ENCODE results near the gene CCZ1. TPM values are rescaled to one million over a fixed set of nuclear protein-coding genes. Genes with fewer than 3 reads are reported as not detected.
"Not testable (repeated sequence)": the region's sequence is repeated elsewhere in the genome, so short reads cannot be mapped to it uniquely, and the experiment has no call there.

Gene CCZ1
- total and polyA plus RNA-seq, 2 of the 4 experiments (the other 2 are of a cell fraction): 25.4 to 28.7 TPM

DNA sequence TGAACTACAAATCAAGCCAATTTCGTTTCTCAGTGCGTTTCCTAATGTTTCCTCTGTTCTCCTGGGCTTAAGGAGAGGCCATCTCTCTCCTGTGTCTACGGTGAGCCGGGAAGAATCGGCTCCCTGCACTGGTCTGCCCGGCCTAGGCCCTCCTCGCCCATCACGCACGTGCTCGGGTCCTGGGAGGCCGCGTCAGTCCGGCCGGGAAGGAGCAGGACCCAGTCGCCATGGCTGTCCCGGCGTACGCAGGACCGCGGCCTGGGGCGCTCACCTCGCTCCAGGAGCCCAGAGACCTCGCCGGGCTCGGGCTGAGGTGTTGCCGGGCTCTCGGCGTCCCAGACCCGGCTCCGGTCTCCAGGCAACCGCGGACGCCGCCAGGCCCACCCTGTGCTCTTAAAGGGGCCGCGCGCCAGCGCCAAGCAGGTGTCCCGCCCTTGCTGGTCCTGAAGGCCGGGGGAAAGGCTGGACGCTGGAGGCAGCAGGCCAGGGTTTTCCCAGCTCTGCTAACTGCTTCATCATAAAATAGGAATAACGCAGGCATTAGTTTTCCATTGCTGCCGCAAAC lies 71.9 kb downstream of the CCZ1 start, which contains the start of gene RSPH10B:
Gene RSPH10B, minus strand, starts transcription at position 343 of the 565 bp plus-strand sequence. CDS start 3,573 bp downstream, outside the sequence.
- BruUV-seq (replicated peaks); H3K9me3 ChIP-seq (ENCODE audit: control insufficient read depth, insufficient read depth, low read length); H2BK120ac ChIP-seq (ENCODE audit: low read depth, low read length); DNase-seq; intact Hi-C loops (cut with micrococcal nuclease); H3K4me2 ChIP-seq (ENCODE audit: low read depth, low read length); H3K18ac ChIP-seq (ENCODE audit: low read depth, low read length); H3K27ac ChIP-seq (ENCODE audit: insufficient read depth, low read length); H4K8ac ChIP-seq (ENCODE audit: low read depth in 2 of 2, low read length in 2 of 2); H3K23ac ChIP-seq (ENCODE audit: low read depth, low read length); H4K20me1 ChIP-seq (ENCODE audit: insufficient read depth, low read length); H3K36me3 ChIP-seq (ENCODE audit: control insufficient read depth, insufficient read depth, low read length); H3K4ac ChIP-seq (ENCODE audit: low read depth, low read length); CTCF ChIA-PET; H4K5ac ChIP-seq (ENCODE audit: low read depth, low read length); H3K56ac ChIP-seq (ENCODE audit: extremely low read depth, insufficient read depth, low read length); H3K27me3 ChIP-seq (ENCODE audit: control insufficient read depth, insufficient read depth, low read length); H3K9ac ChIP-seq (ENCODE audit: low read depth, low read length); H2BK5ac ChIP-seq (ENCODE audit: low read depth, low read length, poor library complexity, severe bottlenecking); H2AFZ ChIP-seq (replicated peaks; ENCODE audit: low read length, poor library complexity); H3K14ac ChIP-seq (replicated peaks; ENCODE audit: low read depth, low read length); in situ Hi-C loops (cut with MboI; ENCODE audit: low sequenced_read_pairs); H3K4me3 ChIP-seq (ENCODE audit: insufficient read depth, low read depth, low read length); H2BK15ac ChIP-seq (ENCODE audit: low read depth, low read length); H4K91ac ChIP-seq (ENCODE audit: insufficient read depth, low read depth, low read length); dilution Hi-C loops (cut with HindIII; ENCODE audit: low sequenced_read_pairs, unreplicated experiment); H2BK20ac ChIP-seq (ENCODE audit: low read depth, low read length); H2AK5ac ChIP-seq (ENCODE audit: low read depth, low read length); H3K79me1 ChIP-seq (ENCODE audit: low read depth in 1 of 2, low read length in 2 of 2); H3K4me1 ChIP-seq (ENCODE audit: control insufficient read depth, insufficient read depth, low read length); H2AK9ac ChIP-seq (replicated peaks; ENCODE audit: low read depth, low read length, poor library complexity); H3K9me1 ChIP-seq (ENCODE audit: insufficient read depth, low read length); POLR2A ChIA-PET (ENCODE audit: unreplicated experiment): not testable (repeated sequence)
- WGBS, 2 experiments (ENCODE audit: extremely low coverage in 2 of 2, insufficient read length in 1 of 2): no CpG with 5 or more reads among the region's 43 CpGs
- peak; percentile 82 for ATAC-seq (ENCODE audit: low read depth)

DNA sequence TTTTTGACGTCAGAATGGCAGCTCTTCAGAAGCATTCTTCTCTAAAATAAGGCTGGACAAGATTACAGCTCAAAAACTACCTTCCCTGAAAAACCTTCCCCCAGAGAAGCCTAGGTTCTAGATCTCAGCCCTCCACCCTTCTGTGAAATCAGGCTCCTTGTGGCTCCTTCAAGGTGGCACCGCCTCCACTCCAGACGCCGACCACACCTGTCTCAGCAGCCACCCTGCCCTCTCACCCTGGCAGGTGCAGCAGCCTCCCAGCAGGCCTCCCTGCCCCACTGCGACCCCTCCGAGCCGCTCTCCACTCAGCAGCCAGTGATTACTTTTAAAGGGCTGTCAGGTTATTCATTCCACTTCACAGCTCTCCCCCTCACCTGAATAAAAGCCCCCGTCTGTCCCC lies 75.0 kb downstream of the CCZ1 start:
- H2BK120ac ChIP-seq (ENCODE audit: low read depth, low read length); H3K18ac ChIP-seq (ENCODE audit: low read depth, low read length); POLR2A ChIA-PET (ENCODE audit: unreplicated experiment); H2AK5ac ChIP-seq (ENCODE audit: low read depth, low read length); H3K4ac ChIP-seq (ENCODE audit: low read depth, low read length); H3K36me3 ChIP-seq (ENCODE audit: control insufficient read depth, insufficient read depth, low read length); H2AFZ ChIP-seq (replicated peaks; ENCODE audit: low read length, poor library complexity); H3K27ac ChIP-seq (ENCODE audit: insufficient read depth, low read length); H3K9me1 ChIP-seq (ENCODE audit: insufficient read depth, low read length); H3K4me2 ChIP-seq (ENCODE audit: low read depth, low read length); H3K9me3 ChIP-seq (ENCODE audit: control insufficient read depth, insufficient read depth, low read length); H3K4me3 ChIP-seq (ENCODE audit: insufficient read depth, low read depth, low read length); in situ Hi-C loops (cut with MboI; ENCODE audit: low sequenced_read_pairs); BruUV-seq (replicated peaks); H2BK15ac ChIP-seq (ENCODE audit: low read depth, low read length); ATAC-seq (ENCODE audit: low read depth); H3K23ac ChIP-seq (ENCODE audit: low read depth, low read length); H4K8ac ChIP-seq (ENCODE audit: low read depth in 2 of 2, low read length in 2 of 2); H4K5ac ChIP-seq (ENCODE audit: low read depth, low read length); H3K14ac ChIP-seq (replicated peaks; ENCODE audit: low read depth, low read length); H3K56ac ChIP-seq (ENCODE audit: extremely low read depth, insufficient read depth, low read length); H3K79me1 ChIP-seq (ENCODE audit: low read depth in 1 of 2, low read length in 2 of 2); H2AK9ac ChIP-seq (replicated peaks; ENCODE audit: low read depth, low read length, poor library complexity); H2BK20ac ChIP-seq (ENCODE audit: low read depth, low read length); H2BK5ac ChIP-seq (ENCODE audit: low read depth, low read length, poor library complexity, severe bottlenecking); H4K91ac ChIP-seq (ENCODE audit: insufficient read depth, low read depth, low read length); H3K4me1 ChIP-seq (ENCODE audit: control insufficient read depth, insufficient read depth, low read length); DNase-seq; dilution Hi-C loops (cut with HindIII; ENCODE audit: low sequenced_read_pairs, unreplicated experiment); intact Hi-C loops (cut with micrococcal nuclease); H3K27me3 ChIP-seq (ENCODE audit: control insufficient read depth, insufficient read depth, low read length); CTCF ChIA-PET; H3K9ac ChIP-seq (ENCODE audit: low read depth, low read length); H4K20me1 ChIP-seq (ENCODE audit: insufficient read depth, low read length): not testable (repeated sequence)
- no CpG with 5 or more reads among the region's 8 CpGs for WGBS, 2 experiments (ENCODE audit: extremely low coverage in 2 of 2, insufficient read length in 1 of 2)
